ENCODE measurements around the gene UBASH3A.

Gene UBASH3A

DNA sequence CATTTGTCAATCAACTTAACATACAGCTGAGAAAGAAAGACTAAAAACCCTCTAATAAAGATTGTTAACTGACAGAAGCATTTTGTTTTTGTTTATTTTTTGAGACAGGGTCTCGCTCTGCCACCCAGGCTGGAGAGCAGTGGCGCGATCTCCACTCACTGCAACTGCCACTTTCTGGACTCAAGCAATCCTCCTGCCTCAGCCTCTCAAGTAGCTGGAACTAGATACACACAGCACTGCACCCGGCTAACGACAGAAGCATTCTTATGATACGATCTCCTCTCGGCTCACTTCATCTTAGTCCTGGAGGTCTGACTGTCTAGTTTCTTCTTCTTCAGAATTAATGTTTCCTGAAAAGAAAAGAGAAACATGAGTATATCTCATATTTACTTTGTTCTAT, 68.8 kb downstream of the UBASH3A start (continued):
- TF ChIP-seq, protein P1, sequence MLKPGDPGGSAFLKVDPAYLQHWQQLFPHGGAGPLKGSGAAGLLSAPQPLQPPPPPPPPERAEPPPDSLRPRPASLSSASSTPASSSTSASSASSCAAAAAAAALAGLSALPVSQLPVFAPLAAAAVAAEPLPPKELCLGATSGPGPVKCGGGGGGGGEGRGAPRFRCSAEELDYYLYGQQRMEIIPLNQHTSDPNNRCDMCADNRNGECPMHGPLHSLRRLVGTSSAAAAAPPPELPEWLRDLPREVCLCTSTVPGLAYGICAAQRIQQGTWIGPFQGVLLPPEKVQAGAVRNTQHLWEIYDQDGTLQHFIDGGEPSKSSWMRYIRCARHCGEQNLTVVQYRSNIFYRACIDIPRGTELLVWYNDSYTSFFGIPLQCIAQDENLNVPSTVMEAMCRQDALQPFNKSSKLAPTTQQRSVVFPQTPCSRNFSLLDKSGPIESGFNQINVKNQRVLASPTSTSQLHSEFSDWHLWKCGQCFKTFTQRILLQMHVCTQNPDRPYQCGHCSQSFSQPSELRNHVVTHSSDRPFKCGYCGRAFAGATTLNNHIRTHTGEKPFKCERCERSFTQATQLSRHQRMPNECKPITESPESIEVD (tag by site-specific recombination; IDR thresholded peaks at IDR 0.05), result no peak
- TF ChIP-seq ZNF610 (tag by site-specific recombination; IDR thresholded peaks at IDR 0.05; ENCODE audit: borderline replicate concordance) (no peak), BCL11B (tag by site-specific recombination; IDR thresholded peaks at IDR 0.05; ENCODE audit: low read depth) (no peak), ZNF398 (tag by site-specific recombination; IDR thresholded peaks at IDR 0.05) (no peak), PBX3 (CRISPR knock-in tag; IDR thresholded peaks at IDR 0.05) (no peak), ZNF19 (tag by site-specific recombination; IDR thresholded peaks at IDR 0.05; ENCODE audit: low read depth) (no peak)

- CTCF ChIA-PET, result interaction anchor here (0.7 kb wide), 1 partner anchor 144 kb away, joined by 3 read pairs; no protein-coding TSS in a partner anchor
- Histone ChIP-seq H3K27ac (ENCODE audit: extremely low read depth, low read depth, low read length) (no peak overlapping the region), H3K4me1 (ENCODE audit: control insufficient read depth, insufficient read depth, low read length) (peaks cover 5% of the 10 kb centered on the region; the same call in 1 of the 2 replicates), H3K4me3 (ENCODE audit: low read depth, low read length) (no peak overlapping the region), H3K36me3 (ENCODE audit: control insufficient read depth in 2 of 2, insufficient read depth in 1 of 2, low read length in 2 of 2) (no peaks in the 10 kb centered on the region), H3K9me3 (ENCODE audit: control insufficient read depth, insufficient read depth, low read depth, low read length) (no peaks in the 10 kb centered on the region)
- POLR2A ChIA-PET, result interaction anchor here (0.7 to 1.3 kb wide), 2 partner anchors 14 to 108 kb away, joined by 3 read pairs; no protein-coding TSS in a partner anchor
- TF ChIP-seq ZNF341 (tag by site-specific recombination; IDR thresholded peaks at IDR 0.05; ENCODE audit: low read depth) (no peak), HOXD13 (CRISPR knock-in tag; IDR thresholded peaks at IDR 0.05; ENCODE audit: borderline replicate concordance) (no peak), RBAK (tag by site-specific recombination; IDR thresholded peaks at IDR 0.05) (no peak), ZNF747 (tag by site-specific recombination; IDR thresholded peaks at IDR 0.05) (no peak), ZBTB48 (tag by site-specific recombination; IDR thresholded peaks at IDR 0.05) (no peak), ZNF560 (tag by site-specific recombination; IDR thresholded peaks at IDR 0.05; ENCODE audit: borderline replicate concordance) (no peak), ZNF837 (tag by site-specific recombination; IDR thresholded peaks at IDR 0.05) (no peak), ZNF600 (tag by site-specific recombination; IDR thresholded peaks at IDR 0.05) (no peak), ZNF114 (tag by site-specific recombination; IDR thresholded peaks at IDR 0.05) (no peak), MEIS1 (CRISPR knock-in tag; IDR thresholded peaks at IDR 0.05; ENCODE audit: borderline replicate concordance) (no peak), ZBTB17 (tag by site-specific recombination; IDR thresholded peaks at IDR 0.05) (no peak), KLF10 (tag by site-specific recombination; IDR thresholded peaks at IDR 0.05) (no peak), ELK4 (IDR thresholded peaks at IDR 0.05; ENCODE audit: borderline replicate concordance, low read depth, low read length) (no peak), ZBTB21 (tag by site-specific recombination; IDR thresholded peaks at IDR 0.05) (no peak), ZFHX2 (tag by site-specific recombination; conservative IDR thresholded peaks at IDR 0.05) (no peak)
- TF ChIP-seq, protein P2, sequence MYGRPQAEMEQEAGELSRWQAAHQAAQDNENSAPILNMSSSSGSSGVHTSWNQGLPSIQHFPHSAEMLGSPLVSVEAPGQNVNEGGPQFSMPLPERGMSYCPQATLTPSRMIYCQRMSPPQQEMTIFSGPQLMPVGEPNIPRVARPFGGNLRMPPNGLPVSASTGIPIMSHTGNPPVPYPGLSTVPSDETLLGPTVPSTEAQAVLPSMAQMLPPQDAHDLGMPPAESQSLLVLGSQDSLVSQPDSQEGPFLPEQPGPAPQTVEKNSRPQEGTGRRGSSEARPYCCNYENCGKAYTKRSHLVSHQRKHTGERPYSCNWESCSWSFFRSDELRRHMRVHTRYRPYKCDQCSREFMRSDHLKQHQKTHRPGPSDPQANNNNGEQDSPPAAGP (tag by site-specific recombination; IDR thresholded peaks at IDR 0.05), result no peak
- TF ChIP-seq, protein P3, sequence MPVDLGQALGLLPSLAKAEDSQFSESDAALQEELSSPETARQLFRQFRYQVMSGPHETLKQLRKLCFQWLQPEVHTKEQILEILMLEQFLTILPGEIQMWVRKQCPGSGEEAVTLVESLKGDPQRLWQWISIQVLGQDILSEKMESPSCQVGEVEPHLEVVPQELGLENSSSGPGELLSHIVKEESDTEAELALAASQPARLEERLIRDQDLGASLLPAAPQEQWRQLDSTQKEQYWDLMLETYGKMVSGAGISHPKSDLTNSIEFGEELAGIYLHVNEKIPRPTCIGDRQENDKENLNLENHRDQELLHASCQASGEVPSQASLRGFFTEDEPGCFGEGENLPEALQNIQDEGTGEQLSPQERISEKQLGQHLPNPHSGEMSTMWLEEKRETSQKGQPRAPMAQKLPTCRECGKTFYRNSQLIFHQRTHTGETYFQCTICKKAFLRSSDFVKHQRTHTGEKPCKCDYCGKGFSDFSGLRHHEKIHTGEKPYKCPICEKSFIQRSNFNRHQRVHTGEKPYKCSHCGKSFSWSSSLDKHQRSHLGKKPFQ (tag by site-specific recombination; IDR thresholded peaks at IDR 0.05), result no peak
Measured at GRCh38 chr21:42473498-42474042, 69.9 kb downstream of the UBASH3A start.
